Spleen (tissue), 11 donors: ENCODE data around the gene KEL. TPM values are rescaled to one million over a fixed set of nuclear protein-coding genes. Genes with fewer than 3 reads are reported as not detected.

Experiments used
- DNase-seq: peaks from one replicate; pipeline ENCODE4 v3.0.0-alpha.2; 2020
- H3K27ac ChIP-seq, 8 donors: fragments of 200-600 bp; sonication (generic) in 7 of 8; 1 replicate in 4 of 8; 2 replicates in 4 of 8; pipeline versions ENCODE4 v1.5.0 to v1.8.0; 2016 to 2021; ENCODE audit warnings: inconsistent platforms in 4 of 8, mild to moderate bottlenecking in 4 of 8, moderate library complexity in 1 of 8
- H3K27me3 ChIP-seq, 7 donors: fragments of 200-600 bp; sonication (generic) in 6 of 7; replicated peaks in 1 of 7; 1 replicate in 4 of 7; 2 replicates in 3 of 7; pipeline versions ENCODE4 v1.5.0 to v1.8.0; 2016 to 2021; ENCODE audit warnings: inconsistent platforms in 3 of 7, mild to moderate bottlenecking in 1 of 7
- H3K36me3 ChIP-seq, 6 donors: fragments of 200-600 bp; sonication (generic) in 5 of 6; 1 replicate in 4 of 6; 2 replicates in 2 of 6; pipeline versions ENCODE4 v1.5.0 to v1.8.0; 2016 to 2021; ENCODE audit warnings: inconsistent platforms in 2 of 6
- H3K4me1 ChIP-seq, 6 donors: fragments of 200-600 bp; sonication (generic) in 5 of 6; 1 replicate in 3 of 6; 2 replicates in 3 of 6; pipeline versions ENCODE4 v1.5.0 to v1.8.0; 2016 to 2021; ENCODE audit warnings: inconsistent platforms in 3 of 6
- H3K4me3 ChIP-seq, 8 donors: fragments of 200-600 bp; sonication (generic) in 7 of 8; 1 replicate in 4 of 8; 2 replicates in 4 of 8; pipeline versions ENCODE4 v1.5.0 to v1.8.0; 2016 to 2021; ENCODE audit warnings: inconsistent platforms in 4 of 8, mild to moderate bottlenecking in 4 of 8, moderate library complexity in 2 of 8
- H3K9me3 ChIP-seq, 8 donors: fragments of 200-600 bp; sonication (generic) in 7 of 8; 1 replicate in 4 of 8; 2 replicates in 4 of 8; pipeline versions ENCODE4 v1.5.0 to v1.8.0; 2016 to 2021; ENCODE audit warnings: inconsistent platforms in 4 of 8
- CTCF ChIP-seq, 11 experiments: fragments of 200-600 bp in 7 of 11; fragments of 450-650 bp in 4 of 11; sonication (generic) in 4 of 11; IDR thresholded peaks in 8 of 11; conservative IDR thresholded peaks in 3 of 11; 1 replicate in 7 of 11; 2 replicates in 4 of 11; pipeline versions ENCODE4 v1.4.0 to v1.8.0; 2016 to 2021; ENCODE audit warnings: antibody characterized with exemption in 11 of 11, inconsistent platforms in 4 of 11, mild to moderate bottlenecking in 1 of 11
- POLR2A ChIP-seq, 3 donors: fragments of 450-650 bp; IDR thresholded peaks; one replicate each; pipeline ENCODE4 v1.5.1; 2017; ENCODE audit warnings: antibody characterized with exemption in 3 of 3, mild to moderate bottlenecking in 1 of 3
- POLR2AphosphoS5 ChIP-seq, 3 donors: sonication (generic); formaldehyde crosslinking; IDR thresholded peaks; one replicate each; pipeline ENCODE4 v1.5.1; 2017; ENCODE audit warnings: antibody characterized with exemption in 3 of 3
- WGBS, 5 donors: extraction: QIAGEN DNeasy Blood & Tissue Kit in 3 of 5; methylation state at CpG; one replicate each; pipeline versions ENCODE4 v1.1.5 to v1.1.7; 2013 to 2018; 5-methylcytosine and 5-hydroxymethylcytosine counted together
- intact Hi-C: fragments of 100-400 bp; cut with DNase I; formaldehyde crosslinking; loops from one replicate; pipeline ENCODE4 v1.15.0; 2023; ENCODE audit warnings: low total_unique reads
- polyA plus RNA-seq, 3 donors: library from polyadenylated mRNA; stranded (reverse); fragments of 200-250 nt; gene quantifications; one replicate each; pipeline ENCODE4 v1.2.1, GENCODE V29; 2013
- total RNA-seq, 7 donors: library from RNA; depleted of rRNA in 3 of 7; stranded (reverse); fragments of >200 nt in 3 of 7; fragmentation: NEBNext Ultra II Directional in 4 of 7; extraction: Animal tissue kit (Norgen Biotek cat#: 25700) in 4 of 7; gene quantifications; one replicate each; pipeline versions ENCODE4 v1.1.0 to v1.2.1, GENCODE V29; 2016 to 2021
- donor health status: healthy with polysubstance abuse.
- donor health status: DM: no; HTN: no; CAD: no; lungs with moderate emphysema.
- donor health status: DM: no; HTN: no; CAD: no.
- donor health status: Bipolar disorder and iron deficiency.
- donor health status: healthy.
- donor health status: DM: no; HTN: no; CAD: no.
- donor health status: DM: yes; HTN: yes; CAD: no.

Gene KEL
- total and polyA plus RNA-seq, 10 donors = 3.3 to 27.4 (median 5.6) TPM

GRCh38 chr7:142908921-142909890 lies 53.0 kb downstream of the KEL start:
- WGBS, 5 donors = 57 to 62% (median 60%) methylated on average over 21 of the region's 21 CpGs

GRCh38 chr7:142908290-142908689 lies 53.9 kb downstream of the KEL start:
- intact Hi-C loops = loop anchor here (10.0 kb wide), 1 partner anchor 77 kb away; no protein-coding TSS in a partner anchor
- WGBS, 5 donors = 84 to 91% (median 89%) methylated on average over 11 of the region's 11 CpGs

More at GRCh38 chr7:142908921-142909890, 53.0 kb downstream of the KEL start:
- DNase-seq = no peak
- Histone ChIP-seq H3K27me3 (peaks cover 0 to 10% (median 0%) of the 10 kb centered on the region in 7 donors), H3K36me3 (no peaks in the 10 kb centered on the region), H3K4me1 (peaks cover 0 to 18% (median 0%) of the 10 kb centered on the region in 6 donors), H3K4me3 (no peak overlapping the region), H3K27ac (peak overlapping the region in 1 of 8 donors; percentile 46), H3K9me3 (peaks cover 0 to 11% (median 10%) of the 10 kb centered on the region in 8 donors)
- intact Hi-C loops = loop anchor here (10.0 kb wide), 1 partner anchor 76 kb away; no protein-coding TSS in a partner anchor
- TF ChIP-seq POLR2AphosphoS5 (IDR thresholded peaks at IDR 0.05) (no peak), CTCF (IDR thresholded peaks at IDR 0.05 in 8 of 11, conservative IDR thresholded peaks at IDR 0.05 in 3 of 11) (peak in 6 of 11 experiments; percentile 19 to 60 (median 41))

GRCh38 chr7:142906643-142907042 lies 55.5 kb downstream of the KEL start:
- Histone ChIP-seq H3K36me3 (no peaks in the 10 kb centered on the region), H3K4me1 (peaks cover 0 to 18% (median 0%) of the 10 kb centered on the region in 6 donors), H3K27me3 (peaks cover 0 to 10% (median 0%) of the 10 kb centered on the region in 7 donors), H3K9me3 (peaks cover 0 to 23% (median 15%) of the 10 kb centered on the region in 8 donors), H3K4me3 (no peak overlapping the region), H3K27ac (no peak overlapping the region)
- intact Hi-C loops = loop anchor here (10.0 kb wide), 1 partner anchor 78 kb away; no protein-coding TSS in a partner anchor
- 63 to 97% (median 90%) methylated on average over 2 of the region's 2 CpGs for WGBS, 5 donors
- TF ChIP-seq POLR2A (IDR thresholded peaks at IDR 0.05) (no peak), CTCF (IDR thresholded peaks at IDR 0.05 in 8 of 11, conservative IDR thresholded peaks at IDR 0.05 in 3 of 11) (no peak), POLR2AphosphoS5 (IDR thresholded peaks at IDR 0.05) (no peak)
- DNase-seq = no peak

More at GRCh38 chr7:142908290-142908689, 53.9 kb downstream of the KEL start:
- Histone ChIP-seq H3K4me3 (no peak overlapping the region), H3K36me3 (no peaks in the 10 kb centered on the region), H3K27ac (no peak overlapping the region), H3K9me3 (peaks cover 0 to 20% (median 15%) of the 10 kb centered on the region in 8 donors), H3K27me3 (peaks cover 0 to 10% (median 0%) of the 10 kb centered on the region in 7 donors), H3K4me1 (peaks cover 0 to 18% (median 0%) of the 10 kb centered on the region in 6 donors)
- TF ChIP-seq CTCF (IDR thresholded peaks at IDR 0.05 in 8 of 11, conservative IDR thresholded peaks at IDR 0.05 in 3 of 11) (no peak), POLR2AphosphoS5 (IDR thresholded peaks at IDR 0.05) (no peak), POLR2A (IDR thresholded peaks at IDR 0.05) (no peak)
- DNase-seq = no peak
